WERI-Rb-1 (cell line): ENCODE results near the gene SYNJ2.
"Not testable (repeated sequence)": the region's sequence is repeated elsewhere in the genome, so short reads cannot be mapped to it uniquely, and the experiment has no call there.

ENCODE experiments used
- DNase-seq: peaks from one replicate; pipeline ENCODE4 v3.0.0-alpha.2; 2020
- H3K27ac ChIP-seq: fragments of 250-450 bp; sonication (Bioruptor Pico); 2 replicates; pipeline ENCODE4 v1.5.1; 2020; ENCODE audit warnings: mild to moderate bottlenecking, moderate library complexity
- H3K27me3 ChIP-seq: fragments of 250-450 bp; sonication (Bioruptor Pico); 2 replicates; pipeline ENCODE4 v1.5.1; 2021; ENCODE audit warnings: mild to moderate bottlenecking, low read depth, moderate library complexity; ENCODE audit not compliant: insufficient read depth, severe bottlenecking
- H3K36me3 ChIP-seq: fragments of 250-450 bp; sonication (Bioruptor Pico); 2 replicates; pipeline ENCODE4 v1.5.1; 2020; ENCODE audit warnings: mild to moderate bottlenecking, moderate library complexity
- H3K4me3 ChIP-seq: 2 replicates; pipeline ENCODE4 v1.5.1; 2011; ENCODE audit warnings: low read depth, mild to moderate bottlenecking, control low read depth, low read length
- H3K9me3 ChIP-seq: fragments of 250-450 bp; sonication (Bioruptor Pico); 2 replicates; pipeline ENCODE4 v1.5.1; 2021; ENCODE audit warnings: mild to moderate bottlenecking, moderate library complexity; ENCODE audit not compliant: severe bottlenecking
- CTCF ChIP-seq: IDR thresholded peaks from 2 replicates; pipeline ENCODE4 v1.5.1; 2011; ENCODE audit warnings: low read depth, mild to moderate bottlenecking, control low read depth, inconsistent platforms, low read length

Gene SYNJ2

GRCh38 chr6:157946053-157946617 lies 35.5 kb upstream of the SYNJ2 start:
- Histone ChIP-seq H3K9me3 (no peaks in the 10 kb centered on the region), H3K36me3 (peaks cover 37% of the 10 kb centered on the region)

GRCh38 chr6:157946865-157947532 lies 34.7 kb upstream of the SYNJ2 start:
- DNase-seq: no peak
- no peak overlapping the region for H3K27ac ChIP-seq
- no peak overlapping the region for H3K4me3 ChIP-seq
- H3K36me3 ChIP-seq: peaks cover 28% of the 10 kb centered on the region
- TF ChIP-seq CTCF: peak; percentile 80
- H3K27me3 ChIP-seq: no peaks in the 10 kb centered on the region
- no peaks in the 10 kb centered on the region for H3K9me3 ChIP-seq

More at GRCh38 chr6:157946053-157946617, 35.5 kb upstream of the SYNJ2 start:
- TF ChIP-seq CTCF: no peak
- DNase-seq: no peak
- Histone ChIP-seq H3K4me3 (no peak overlapping the region), H3K27me3 (no peaks in the 10 kb centered on the region), H3K27ac (no peak overlapping the region)

GRCh38 chr6:157950899-157951298 lies 30.8 kb upstream of the SYNJ2 start:
- H3K4me3 ChIP-seq, H3K27me3 ChIP-seq, H3K27ac ChIP-seq, DNase-seq, H3K9me3 ChIP-seq, H3K36me3 ChIP-seq: not testable (repeated sequence)

GRCh38 chr6:157951828-157952227 lies 29.8 kb upstream of the SYNJ2 start:
- Histone ChIP-seq H3K27ac (no peak overlapping the region), H3K4me3 (no peak overlapping the region), H3K36me3 (no peaks in the 10 kb centered on the region), H3K9me3 (no peaks in the 10 kb centered on the region), H3K27me3 (no peaks in the 10 kb centered on the region)
- TF ChIP-seq CTCF: no peak
- no peak for DNase-seq

- Histone ChIP-seq H3K27me3 (no peaks in the 10 kb centered on the region), H3K4me3 (no peak overlapping the region), H3K9me3 (peaks cover 2% of the 10 kb centered on the region), H3K36me3 (no peaks in the 10 kb centered on the region), H3K27ac (no peak overlapping the region)
- no peak for DNase-seq
- no peak for TF ChIP-seq CTCF
These were observed 28.8 kb upstream of the SYNJ2 start for GRCh38 chr6:157952861-157953351.

- Histone ChIP-seq H3K27me3 (no peaks in the 10 kb centered on the region), H3K4me3 (no peak overlapping the region), H3K36me3 (no peaks in the 10 kb centered on the region), H3K9me3 (peaks cover 7% of the 10 kb centered on the region), H3K27ac (no peak overlapping the region)
- DNase-seq: no peak
- no peak for TF ChIP-seq CTCF
These were observed 28.0 kb upstream of the SYNJ2 start for GRCh38 chr6:157953580-157954091.
